Activated CD4-positive, alpha-beta memory T cell treated with anti-CD3 and anti-CD28 coated beads, Interleukin-2, amount 10 ng/mL, durations not matched to agents 7 days and 5 days (primary cell): ENCODE data around the gene PTK7. TPM values are rescaled to one million over a fixed set of nuclear protein-coding genes. Genes with fewer than 3 reads are reported as not detected.
A peak's percentile ranks its signal among the peaks of the same experiment; 100 is the strongest.

Experiments used
- CTCF ChIA-PET: fragments of 350-600 bp; sonication (Branson Sonifier 250); formaldehyde crosslinking; loops from one replicate; lab custom pipeline; 2021; ENCODE audit warnings: antibody characterized with exemption, inconsistent platforms; lab: Charles Lee
- POLR2A ChIA-PET: fragments of 350-600 bp; sonication (Branson Sonifier 250); formaldehyde crosslinking; loops from one replicate; lab custom pipeline; 2021; ENCODE audit warnings: antibody characterized with exemption; lab: Charles Lee
- DNase-seq: peaks from one replicate; pipeline ENCODE4 v3.0.0-alpha.2; 2020
- H3K27ac Mint-ChIP-seq: one replicate; pipeline ENCODE4 v1.8.0; 2021; ENCODE audit warnings: mild to moderate bottlenecking, mixed read lengths
- H3K27me3 Mint-ChIP-seq: one replicate; pipeline ENCODE4 v1.8.0; 2021; ENCODE audit warnings: mixed read lengths
- H3K36me3 Mint-ChIP-seq: one replicate; pipeline ENCODE4 v1.8.0; 2021; ENCODE audit warnings: low read depth, mixed read lengths
- H3K4me1 Mint-ChIP-seq: one replicate; pipeline ENCODE4 v1.8.0; 2021; ENCODE audit warnings: mixed read lengths
- H3K4me3 Mint-ChIP-seq: one replicate; pipeline ENCODE4 v1.8.0; 2021; ENCODE audit warnings: mild to moderate bottlenecking, mixed read lengths
- H3K9me3 Mint-ChIP-seq: one replicate; pipeline ENCODE4 v1.8.0; 2021; ENCODE audit warnings: mixed read lengths
- total RNA-seq, 2 experiments: library from RNA; stranded (reverse); gene quantifications; one replicate each; pipeline ENCODE4 v1.2.3, GENCODE V29; 2021

PTK7 gene
- total RNA-seq, 2 experiments from 2014 or later: 0.23 to 0.35 TPM

DNA sequence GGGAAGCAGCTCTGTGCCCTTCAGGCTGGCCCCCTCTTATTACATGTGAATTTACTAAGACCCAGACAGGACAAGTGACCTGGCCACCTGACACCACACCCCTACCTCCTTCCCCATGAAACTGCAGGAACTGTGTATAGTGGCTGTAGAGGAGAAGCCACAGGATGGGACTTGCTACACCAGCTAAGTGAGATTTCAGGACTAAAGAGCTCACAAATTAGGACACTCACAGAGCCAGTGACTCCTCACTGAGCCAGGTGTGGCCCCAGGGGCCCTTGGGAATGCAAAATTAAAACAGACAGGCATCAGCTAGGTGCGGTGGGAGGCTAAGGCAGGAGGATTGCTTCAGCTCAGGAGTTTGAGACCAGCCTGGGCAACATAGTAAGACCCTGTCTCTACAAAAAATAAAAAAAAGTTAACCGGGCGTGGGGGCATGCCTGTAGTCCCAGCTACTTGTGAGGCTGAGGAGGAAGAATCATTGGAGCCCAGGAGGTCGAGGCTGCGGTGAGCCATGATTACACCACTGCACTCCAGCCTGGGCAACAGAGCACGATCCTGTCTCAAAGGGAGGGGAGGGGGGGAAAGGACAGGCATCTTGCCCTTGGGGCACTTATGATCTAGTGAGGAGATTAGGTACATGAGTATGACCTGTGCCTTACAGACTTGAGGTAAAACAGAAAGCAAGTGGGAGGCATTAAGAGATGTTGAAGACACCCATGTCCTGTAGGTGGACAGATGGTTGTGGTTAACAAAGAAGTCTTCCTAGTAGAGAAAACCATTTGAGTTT is 71.8 kb downstream of the PTK7 start:
- H3K27me3 Mint-ChIP-seq: no peaks in the 10 kb centered on the region
- POLR2A ChIA-PET: no interaction called here
- H3K4me3 Mint-ChIP-seq: no peak overlapping the region
- CTCF ChIA-PET: interaction anchor here (1.0 kb wide), 1 partner anchor 35 kb away, joined by 3 read pairs; no protein-coding TSS in a partner anchor
- H3K36me3 Mint-ChIP-seq: no peaks in the 10 kb centered on the region
- peaks cover 10% of the 10 kb centered on the region for H3K4me1 Mint-ChIP-seq
- no peak for DNase-seq
- no peak overlapping the region for H3K27ac Mint-ChIP-seq
- no peaks in the 10 kb centered on the region for H3K9me3 Mint-ChIP-seq

DNA sequence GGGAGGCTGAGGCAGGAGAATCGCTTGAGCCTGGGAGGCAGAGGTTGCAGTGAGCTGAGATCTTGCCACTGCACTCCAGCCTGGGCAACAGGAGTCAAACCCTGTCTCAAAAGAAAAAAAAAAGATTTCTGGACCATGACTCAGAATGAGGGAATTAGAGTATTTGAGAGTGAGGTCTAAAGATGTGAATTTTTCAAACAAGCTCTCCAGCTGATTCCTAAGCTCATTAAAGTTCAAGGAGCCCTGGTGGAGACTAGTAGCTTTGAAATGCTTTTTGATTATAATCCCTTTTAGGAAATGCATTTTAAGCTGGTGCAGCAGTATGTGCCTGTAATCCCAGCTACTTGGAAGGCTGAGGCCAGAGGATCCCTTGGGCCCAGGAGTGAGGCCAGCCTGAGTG is 73.2 kb downstream of the PTK7 start:
- Mint-ChIP-seq H3K27ac (no peak overlapping the region), H3K4me1 (peaks cover 3% of the 10 kb centered on the region), H3K27me3 (no peaks in the 10 kb centered on the region), H3K36me3 (no peaks in the 10 kb centered on the region), H3K4me3 (no peak overlapping the region), H3K9me3 (no peaks in the 10 kb centered on the region)
- no peak for DNase-seq
- ChIA-PET CTCF (interaction anchor here (1.0 kb wide), 1 partner anchor 80 kb away, joined by 7 read pairs; no protein-coding TSS in a partner anchor), POLR2A (no interaction called here)

DNA sequence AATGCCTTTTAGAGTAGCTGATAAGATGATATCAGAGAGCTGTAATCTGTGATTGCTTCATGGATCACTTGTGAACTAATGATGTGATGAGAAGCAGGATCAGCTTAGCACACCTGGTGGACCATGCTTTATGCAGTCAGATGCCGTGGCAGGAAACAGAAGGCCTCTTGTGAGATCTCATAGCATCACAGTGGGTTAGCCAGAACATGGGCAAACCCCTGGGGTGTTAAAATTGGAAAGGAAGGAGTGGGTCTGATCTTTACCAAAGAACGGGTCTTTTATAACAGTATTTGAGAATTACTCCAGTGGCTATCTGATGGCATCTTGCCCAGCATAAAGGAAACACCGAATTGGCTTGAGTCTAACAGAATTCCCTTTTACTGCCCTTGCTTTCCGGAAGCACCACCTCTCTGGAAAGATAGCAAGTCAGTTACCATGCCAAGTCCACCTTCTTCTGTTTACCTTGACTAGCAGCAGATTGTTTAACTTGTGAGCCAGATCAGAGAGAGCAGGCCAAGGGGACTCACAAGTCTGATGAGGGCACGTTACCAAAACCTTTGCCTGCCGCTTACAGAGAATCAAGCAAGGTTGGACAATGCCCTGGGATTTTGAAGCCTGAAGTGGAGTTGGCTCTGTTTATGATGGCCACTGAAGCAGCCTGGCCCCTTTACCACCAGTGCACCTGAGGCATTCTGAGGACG is 74.1 kb downstream of the PTK7 start:
- H3K9me3 Mint-ChIP-seq: no peaks in the 10 kb centered on the region
- DNase-seq: no peak

DNA sequence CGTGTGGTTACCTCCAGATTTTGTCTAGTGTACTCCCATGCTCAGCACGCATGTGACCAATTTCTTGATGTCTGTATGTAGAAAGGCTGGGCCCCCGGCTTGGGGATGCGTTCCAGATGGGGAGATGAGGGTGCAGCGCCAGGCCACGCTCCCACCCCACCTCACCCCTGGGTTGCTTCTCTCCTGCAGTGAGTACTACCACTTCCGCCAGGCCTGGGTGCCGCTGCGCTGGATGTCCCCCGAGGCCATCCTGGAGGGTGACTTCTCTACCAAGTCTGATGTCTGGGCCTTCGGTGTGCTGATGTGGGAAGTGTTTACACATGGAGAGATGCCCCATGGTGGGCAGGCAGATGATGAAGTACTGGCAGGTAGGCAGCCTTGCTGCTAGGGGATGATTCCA is 83.5 kb downstream of the PTK7 start:
- Mint-ChIP-seq H3K9me3 (no peaks in the 10 kb centered on the region), H3K4me3 (no peak overlapping the region), H3K4me1 (no peaks in the 10 kb centered on the region), H3K36me3 (no peaks in the 10 kb centered on the region), H3K27me3 (peaks cover 2% of the 10 kb centered on the region), H3K27ac (no peak overlapping the region)
- CTCF ChIA-PET: interaction anchor here (0.9 kb wide), 1 partner anchor 16 kb away, joined by 3 read pairs; no protein-coding TSS in a partner anchor
- no peak for DNase-seq
- POLR2A ChIA-PET: interaction anchor here (1.2 kb wide), 1 partner anchor 10 kb away, joined by 3 read pairs; no protein-coding TSS in a partner anchor

More for the DNA sequence above, 74.1 kb downstream of the PTK7 start:
- Mint-ChIP-seq H3K27ac (no peak overlapping the region), H3K4me1 (peaks cover under 1% of the 10 kb centered on the region), H3K27me3 (no peaks in the 10 kb centered on the region), H3K36me3 (no peaks in the 10 kb centered on the region), H3K4me3 (no peak overlapping the region)
- CTCF ChIA-PET: no interaction called here
- POLR2A ChIA-PET: no interaction called here

DNA sequence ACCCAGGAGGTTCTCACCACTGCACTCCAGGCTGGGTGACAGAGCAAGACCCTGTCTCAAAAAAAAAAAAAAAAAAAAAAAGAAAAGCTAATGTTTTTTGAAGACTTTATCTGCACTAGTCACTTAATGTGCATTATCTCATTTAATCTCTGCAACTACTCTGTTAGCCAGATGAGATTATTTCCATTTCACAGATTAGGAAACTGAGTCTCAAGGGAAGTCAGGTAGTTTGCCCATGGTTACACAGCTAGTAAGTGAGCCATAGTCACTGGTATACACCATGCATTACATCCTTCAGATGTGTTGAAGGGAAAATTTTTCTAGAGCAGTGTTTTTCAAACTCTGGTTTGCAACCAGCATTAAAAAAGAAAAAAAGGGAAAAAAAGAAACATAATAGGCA is 87.8 kb downstream of the PTK7 start:
- ChIA-PET POLR2A (interaction anchor here (1.0 kb wide), 1 partner anchor 11 kb away, joined by 4 read pairs; no protein-coding TSS in a partner anchor), CTCF (interaction anchor here (0.6 to 1.3 kb wide), 3 partner anchors 20 to 949 kb away, joined by 3 to 5 read pairs (median 3); no protein-coding TSS in a partner anchor)
- no peaks in the 10 kb centered on the region for H3K36me3 Mint-ChIP-seq
- H3K27ac Mint-ChIP-seq: no peak overlapping the region
- no peaks in the 10 kb centered on the region for H3K9me3 Mint-ChIP-seq
- no peak overlapping the region for H3K4me3 Mint-ChIP-seq
- DNase-seq: no peak
- H3K4me1 Mint-ChIP-seq: no peaks in the 10 kb centered on the region
- H3K27me3 Mint-ChIP-seq: peaks cover 2% of the 10 kb centered on the region

DNA sequence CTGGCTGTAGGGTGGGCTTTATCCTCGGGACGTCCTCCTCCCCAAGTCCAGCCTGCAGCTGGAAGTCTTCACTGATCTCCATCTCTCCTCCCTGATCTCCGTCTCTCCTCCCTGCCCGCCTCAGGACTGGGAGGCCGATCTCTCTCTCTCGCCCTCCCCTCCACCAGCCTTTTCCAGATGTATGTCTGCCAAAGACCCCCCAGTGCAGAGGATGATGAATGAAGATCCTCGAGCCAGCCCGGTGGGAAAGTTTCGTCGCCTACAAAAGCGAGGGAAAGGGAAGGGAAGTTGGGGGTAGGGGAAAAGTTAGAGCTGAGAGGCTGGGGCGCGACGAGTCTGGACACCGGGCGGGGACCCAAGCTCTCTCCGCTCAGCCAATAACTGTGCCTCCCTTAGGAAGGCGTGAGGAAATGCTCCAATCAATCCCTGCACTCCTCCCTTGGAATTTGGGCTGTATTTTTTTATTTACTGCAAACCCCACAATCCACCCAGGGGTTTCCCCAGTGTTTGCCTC is 94.4 kb downstream of the PTK7 start:
- Mint-ChIP-seq H3K27me3 (no peaks in the 10 kb centered on the region), H3K27ac (peak overlapping the region; percentile 88), H3K4me3 (peak overlapping the region; percentile 87), H3K9me3 (no peaks in the 10 kb centered on the region), H3K36me3 (peaks cover 30% of the 10 kb centered on the region), H3K4me1 (peaks cover 39% of the 10 kb centered on the region)
- ChIA-PET CTCF (interaction anchor here (0.7 kb wide), 1 partner anchor 9 kb away, joined by 3 read pairs; no protein-coding TSS in a partner anchor), POLR2A (interaction anchor here (0.7 to 1.3 kb wide), 4 partner anchors 11 to 198 kb away, joined by 3 to 4 read pairs (median 4); partner anchors contain the start of genes PEX6, PPP2R5D and ZNF318)
- DNase-seq: no peak

DNA sequence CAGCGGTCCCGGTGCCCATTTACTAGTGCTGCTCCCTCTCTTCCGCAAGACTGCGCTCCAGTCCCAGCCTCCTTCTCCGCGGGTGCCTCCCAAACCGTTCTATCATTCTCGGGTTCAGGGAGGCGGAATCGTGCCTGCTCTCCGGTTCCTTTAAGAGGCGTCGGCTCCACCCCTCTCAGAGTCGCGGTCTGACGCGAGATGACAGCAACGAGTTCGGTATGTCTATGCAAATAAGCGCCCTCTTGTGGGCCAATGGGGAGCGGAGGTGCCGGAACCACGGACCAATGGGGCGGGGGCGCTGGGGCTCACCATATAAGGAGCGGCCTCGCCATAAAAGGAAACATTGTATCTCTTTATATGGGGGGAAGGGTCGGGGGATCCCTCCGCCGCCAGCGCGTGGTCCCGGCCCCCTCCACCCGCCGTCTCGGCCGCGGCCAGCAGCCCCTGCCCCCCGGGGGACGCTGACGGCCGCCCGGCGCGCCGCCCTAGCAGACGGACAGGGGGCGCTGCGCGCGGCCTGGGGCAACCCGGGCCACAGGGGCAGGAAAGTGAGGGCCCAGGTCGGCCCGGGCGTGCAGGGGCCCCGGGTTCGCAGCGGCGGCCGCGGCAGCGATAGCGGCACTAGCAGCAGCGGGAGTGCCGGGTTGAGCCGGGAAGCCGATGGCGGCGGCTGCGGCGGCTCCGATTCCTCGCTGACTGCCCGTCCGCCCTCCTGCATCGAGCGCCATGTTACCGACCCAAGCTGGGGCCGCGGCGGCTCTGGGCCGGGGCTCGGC is 95.0 kb downstream of the PTK7 start, which contains the start of gene SRF:
Gene SRF, plus strand, starts transcription at position 339 of the 776 bp plus-strand sequence. Its CDS starts 388 bp downstream, at position 727.
- Mint-ChIP-seq H3K4me3 (peak within 1 kb of the TSS; percentile 95), H3K36me3 (peaks cover 37% of the 10 kb centered on the region), H3K4me1 (peaks cover 45% of the 10 kb centered on the region), H3K27ac (peak within 1 kb of the TSS; percentile 88), H3K9me3 (no peaks in the 10 kb centered on the region), H3K27me3 (no peaks in the 10 kb centered on the region)
- POLR2A ChIA-PET: interaction anchor here (0.7 to 5.7 kb wide), 11 partner anchors 8 to 1099 kb away, joined by 3 to 51 read pairs (median 4); partner anchors contain the start of genes CUL9, GTPBP2, KLC4 and MRPL2
- CTCF ChIA-PET: interaction anchor here (0.7 to 1.5 kb wide), 4 partner anchors 10 to 257 kb away, joined by 3 to 5 read pairs (median 4); partner anchors contain the start of genes CUL9, KLC4 and MRPL2
- peak; percentile 100 for DNase-seq

DNA sequence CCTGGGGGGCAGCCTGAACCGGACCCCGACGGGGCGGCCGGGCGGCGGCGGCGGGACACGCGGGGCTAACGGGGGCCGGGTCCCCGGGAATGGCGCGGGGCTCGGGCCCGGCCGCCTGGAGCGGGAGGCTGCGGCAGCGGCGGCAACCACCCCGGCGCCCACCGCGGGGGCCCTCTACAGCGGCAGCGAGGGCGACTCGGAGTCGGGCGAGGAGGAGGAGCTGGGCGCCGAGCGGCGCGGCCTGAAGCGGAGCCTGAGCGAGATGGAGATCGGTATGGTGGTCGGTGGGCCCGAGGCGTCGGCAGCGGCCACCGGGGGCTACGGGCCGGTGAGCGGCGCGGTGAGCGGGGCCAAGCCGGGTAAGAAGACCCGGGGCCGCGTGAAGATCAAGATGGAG is 95.6 kb downstream of the PTK7 start:
- H3K4me3 Mint-ChIP-seq: peak overlapping the region; percentile 95
- H3K4me1 Mint-ChIP-seq: peaks cover 51% of the 10 kb centered on the region
- peak; percentile 45 for DNase-seq
- H3K27me3 Mint-ChIP-seq: no peaks in the 10 kb centered on the region
- ChIA-PET CTCF (interaction anchor here (1.0 to 1.5 kb wide), 3 partner anchors 10 to 257 kb away, joined by 3 to 5 read pairs (median 4); partner anchors contain the start of genes CUL9, KLC4 and MRPL2), POLR2A (interaction anchor here (0.6 to 5.7 kb wide), 13 partner anchors 8 to 1098 kb away, joined by 3 to 51 read pairs (median 4); partner anchors contain the start of genes CUL9, GTPBP2, KLC4 and KLHDC3)
- no peaks in the 10 kb centered on the region for H3K9me3 Mint-ChIP-seq
- peak overlapping the region; percentile 87 for H3K27ac Mint-ChIP-seq
- peaks cover 43% of the 10 kb centered on the region for H3K36me3 Mint-ChIP-seq

DNA sequence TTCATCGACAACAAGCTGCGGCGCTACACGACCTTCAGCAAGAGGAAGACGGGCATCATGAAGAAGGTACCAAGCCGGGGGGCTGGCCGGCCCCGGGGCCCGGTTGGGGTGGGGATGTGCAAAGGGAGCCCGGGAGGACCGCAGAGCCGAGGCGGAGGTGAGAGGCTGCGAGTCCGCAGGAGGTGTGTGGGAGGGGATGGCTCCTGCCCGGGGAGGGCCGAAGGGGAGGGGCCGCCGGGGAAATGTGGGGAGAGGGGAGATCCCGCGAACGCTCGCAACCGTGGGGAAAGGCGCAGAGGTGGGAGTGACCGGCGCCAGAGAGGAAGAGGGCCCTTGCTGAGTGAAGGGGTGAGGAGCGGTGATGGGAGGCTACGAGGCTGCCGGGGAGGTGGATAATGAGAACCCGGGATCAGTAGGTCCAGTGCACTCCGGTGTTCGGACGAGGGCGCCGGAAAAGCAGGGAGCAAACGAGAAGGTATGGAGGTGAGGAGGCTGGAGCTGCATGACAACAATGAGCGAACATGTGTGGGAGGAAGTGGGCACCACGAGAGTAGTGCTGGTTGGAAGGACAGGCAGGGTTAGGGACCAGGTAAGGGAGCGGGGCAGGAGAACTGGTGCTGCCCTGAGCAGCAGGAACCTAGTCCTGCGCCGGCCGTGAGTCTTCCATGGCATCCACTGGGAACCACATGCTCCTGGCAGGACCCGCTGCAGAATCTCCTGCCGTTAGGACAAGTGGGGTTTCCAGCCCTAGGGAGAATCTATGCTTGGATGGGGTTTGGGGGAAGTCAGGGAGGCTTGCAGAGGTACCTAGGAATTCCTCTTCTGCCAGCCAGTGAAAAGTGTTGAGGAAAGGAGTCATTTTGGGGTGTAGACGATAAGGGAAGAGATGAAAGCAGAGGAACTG is 96.2 kb downstream of the PTK7 start:
- ChIA-PET CTCF (interaction anchor here (1.0 to 1.5 kb wide), 4 partner anchors 10 to 256 kb away, joined by 3 to 5 read pairs (median 4); partner anchors contain the start of genes CUL9, KLC4 and MRPL2), POLR2A (interaction anchor here (0.6 to 5.7 kb wide), 13 partner anchors 8 to 1098 kb away, joined by 3 to 51 read pairs (median 4); partner anchors contain the start of genes CUL9, GTPBP2, KLC4 and KLHDC3)
- no peaks in the 10 kb centered on the region for H3K9me3 Mint-ChIP-seq
- peaks cover 45% of the 10 kb centered on the region for H3K36me3 Mint-ChIP-seq
- peak overlapping the region; percentile 87 for H3K27ac Mint-ChIP-seq
- no peaks in the 10 kb centered on the region for H3K27me3 Mint-ChIP-seq
- DNase-seq: peak; percentile 58
- H3K4me1 Mint-ChIP-seq: peaks cover 51% of the 10 kb centered on the region
- H3K4me3 Mint-ChIP-seq: peak overlapping the region; percentile 95

DNA sequence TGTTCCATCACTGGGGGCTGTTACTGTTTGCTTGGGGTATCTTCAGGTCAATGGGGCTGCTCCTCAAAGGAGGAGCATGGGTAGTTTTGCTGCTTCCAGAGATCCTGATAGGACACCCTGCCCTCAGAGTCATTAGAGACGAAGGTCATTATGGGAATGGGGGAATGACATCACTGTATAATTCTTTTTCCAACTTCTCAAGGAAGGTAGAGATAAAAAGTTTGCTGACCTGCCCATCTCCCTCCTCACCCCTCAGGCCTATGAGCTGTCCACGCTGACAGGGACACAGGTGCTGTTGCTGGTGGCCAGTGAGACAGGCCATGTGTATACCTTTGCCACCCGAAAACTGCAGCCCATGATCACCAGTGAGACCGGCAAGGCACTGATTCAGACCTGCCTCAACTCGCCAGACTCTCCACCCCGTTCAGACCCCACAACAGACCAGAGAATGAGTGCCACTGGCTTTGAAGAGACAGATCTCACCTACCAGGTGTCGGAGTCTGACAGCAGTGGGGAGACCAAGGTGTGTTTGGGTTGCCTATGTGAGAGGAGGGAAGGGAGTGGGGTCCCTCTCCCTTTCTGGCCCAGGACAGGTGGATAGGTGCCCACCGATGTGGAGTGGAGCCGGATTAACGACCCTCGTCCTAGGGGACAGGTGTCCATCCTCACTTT is 97.6 kb downstream of the PTK7 start:
- CTCF ChIA-PET: interaction anchor here (0.6 to 2.7 kb wide), 6 partner anchors 8 to 332 kb away, joined by 3 to 15 read pairs (median 4); partner anchors contain the start of genes CUL7, CUL9, DNPH1 and KLHDC3
- peak overlapping the region; percentile 87 for H3K27ac Mint-ChIP-seq
- H3K4me1 Mint-ChIP-seq: peaks cover 51% of the 10 kb centered on the region
- H3K27me3 Mint-ChIP-seq: no peaks in the 10 kb centered on the region
- H3K9me3 Mint-ChIP-seq: no peaks in the 10 kb centered on the region
- POLR2A ChIA-PET: interaction anchor here (0.7 to 5.7 kb wide), 11 partner anchors 11 to 456 kb away, joined by 3 to 51 read pairs (median 5); partner anchors contain the start of genes CUL9, DNPH1, GTPBP2 and KLC4
- H3K36me3 Mint-ChIP-seq: peaks cover 56% of the 10 kb centered on the region
- peak overlapping the region; percentile 95 for H3K4me3 Mint-ChIP-seq
- DNase-seq: no peak
